IPS DF 4.7 (cell line): ENCODE results near the gene VAMP5.
"Not testable (repeated sequence)": the region's sequence is repeated elsewhere in the genome, so short reads cannot be mapped to it uniquely, and the experiment has no call there.

ENCODE experiments used
- DNase-seq: peaks from one replicate; pipeline ENCODE4 v3.0.0-alpha.2; 2013; ENCODE audit warnings: low spot score; ENCODE audit errors: extremely low read depth

VAMP5 gene

GRCh38 chr2:85600951-85601770 lies 16.9 kb downstream of the VAMP5 start:
- DNase-seq = no peak

- no peak for DNase-seq
Observed at GRCh38 chr2:85601771-85602475, 17.7 kb downstream of the VAMP5 start.

- DNase-seq = no peak
Observed at GRCh38 chr2:85602476-85603234, 18.4 kb downstream of the VAMP5 start, which contains the start of gene TMEM150A. Gene TMEM150A (minus strand): TSS chr2:85602698. CDS start chr2:85601948, 750 bp downstream.

- DNase-seq = not testable (repeated sequence)
Observed at GRCh38 chr2:85604133-85604444, 19.9 kb downstream of the VAMP5 start.

DNA sequence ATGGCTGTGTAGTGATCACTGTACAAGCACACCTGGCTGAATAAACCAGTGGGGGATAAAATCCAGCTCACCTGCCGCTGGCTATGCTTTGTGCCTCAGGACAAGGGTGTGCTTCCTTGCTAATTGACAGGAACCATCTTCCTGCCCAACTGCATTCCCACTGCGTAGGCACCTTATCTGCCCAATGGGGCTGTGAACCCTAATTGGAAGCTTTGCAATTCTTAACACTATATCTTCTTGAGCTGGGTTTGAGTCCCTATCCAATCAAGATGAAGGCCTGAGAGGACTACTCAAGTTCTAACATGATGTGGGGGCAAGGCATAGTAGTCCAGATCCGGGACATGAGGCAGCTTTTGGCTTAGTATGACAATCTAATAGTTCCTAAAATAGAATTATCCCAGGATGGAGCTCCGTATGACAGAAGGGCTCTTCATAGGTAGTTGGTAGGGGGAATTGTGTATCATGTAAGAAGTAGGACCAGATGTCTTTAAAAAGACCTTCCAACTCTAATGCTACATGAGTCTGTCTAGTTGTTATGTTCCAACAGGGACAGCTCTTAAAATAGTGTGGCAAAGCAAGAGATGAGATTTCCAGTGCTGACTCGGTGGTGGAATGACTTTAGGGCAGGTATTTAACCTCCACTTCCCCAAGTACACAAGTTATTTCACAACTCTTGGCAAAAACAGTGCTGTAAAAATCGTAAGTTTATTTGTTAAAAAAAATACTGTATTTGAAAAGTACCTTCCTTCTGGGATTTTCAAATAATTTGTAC lies 20.5 kb downstream of the VAMP5 start:
- no peak for DNase-seq

GRCh38 chr2:85605406-85606115 lies 21.3 kb downstream of the VAMP5 start:
- no peak for DNase-seq

DNA sequence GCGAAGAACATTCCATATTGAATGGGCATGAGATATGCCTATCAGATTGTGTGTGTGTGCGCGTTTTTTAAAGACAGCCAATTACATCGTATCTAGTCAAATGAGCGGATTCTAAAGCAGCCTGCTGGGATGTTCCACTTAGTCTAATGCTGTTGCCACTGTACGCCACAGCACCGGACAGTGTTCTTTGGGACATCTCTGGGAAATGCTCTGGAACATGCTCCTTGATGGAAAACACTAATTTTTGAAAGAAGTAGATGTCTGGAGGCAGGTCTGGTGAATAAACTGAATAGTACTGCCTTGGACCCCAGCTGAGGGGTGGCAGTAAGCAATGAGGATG lies 21.9 kb downstream of the VAMP5 start:
- DNase-seq = no peak

DNA sequence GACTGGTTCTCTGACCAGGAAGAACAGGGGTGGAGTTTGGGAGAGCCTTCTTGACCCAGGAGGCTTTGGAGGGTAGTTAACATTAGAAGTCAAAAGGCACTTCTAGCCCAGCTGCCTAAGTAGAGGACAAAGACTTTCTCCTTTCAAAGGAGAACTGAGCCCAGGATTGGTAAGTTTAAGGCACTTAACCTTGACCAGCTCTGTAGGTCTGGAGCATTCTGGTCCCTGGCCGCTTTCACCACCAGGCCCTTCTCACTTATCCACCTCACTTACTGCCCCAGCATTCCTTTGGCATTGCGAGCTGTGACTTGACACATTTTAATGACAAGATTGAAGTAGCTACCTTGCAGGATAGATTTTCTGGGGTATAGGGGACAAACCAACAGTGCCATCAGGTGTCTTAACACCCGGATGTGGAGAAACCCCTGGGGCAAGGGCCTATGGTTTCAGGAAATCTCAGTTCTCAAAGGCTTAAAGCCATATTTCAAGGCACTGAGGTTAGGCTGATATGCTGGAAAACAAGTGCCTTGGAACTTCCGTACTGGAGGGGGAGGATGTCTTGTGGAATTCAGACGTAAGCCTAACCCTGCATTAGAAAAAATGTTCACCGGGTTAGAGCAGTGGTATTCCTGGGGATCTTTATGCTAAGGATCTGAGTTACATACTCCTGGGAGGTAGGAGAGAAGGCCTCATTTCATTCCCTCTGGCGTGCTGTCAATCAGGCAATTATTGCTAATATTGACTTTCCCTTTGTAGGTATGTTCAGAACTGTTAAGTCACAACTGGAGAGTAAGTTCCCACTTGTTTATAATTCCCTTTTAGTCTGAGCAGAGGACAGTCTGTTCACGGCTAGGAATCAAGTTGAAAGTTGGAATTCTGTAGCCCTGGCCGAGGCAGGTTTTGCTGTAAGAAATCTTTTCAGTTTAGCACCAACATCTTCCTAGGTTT lies 23.3 kb downstream of the VAMP5 start:
- no peak for DNase-seq

DNA sequence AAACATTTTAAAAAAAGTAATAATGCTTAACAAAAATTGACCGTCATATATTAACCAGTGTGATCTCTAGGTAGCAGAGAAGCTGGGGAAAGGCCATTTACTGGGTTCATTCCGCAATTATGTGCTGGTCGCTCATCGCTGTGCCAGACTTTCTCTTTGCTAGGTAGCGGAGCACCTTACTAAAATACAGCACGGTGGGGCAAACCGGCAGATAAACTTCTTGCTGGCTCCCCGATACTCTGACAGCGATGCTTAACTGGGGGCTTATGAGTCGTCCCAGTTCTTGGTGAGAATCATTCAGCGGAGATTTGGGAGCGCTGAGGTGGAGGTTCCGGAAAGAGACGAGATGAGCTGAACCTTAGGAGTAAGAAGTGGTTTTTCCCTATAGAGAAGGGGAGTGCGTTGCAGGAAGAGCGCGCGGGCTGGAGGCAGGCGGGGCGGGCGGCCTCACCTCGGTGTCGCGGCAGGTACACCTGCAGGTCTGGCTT lies 27.0 kb downstream of the VAMP5 start:
- DNase-seq = no peak

DNA sequence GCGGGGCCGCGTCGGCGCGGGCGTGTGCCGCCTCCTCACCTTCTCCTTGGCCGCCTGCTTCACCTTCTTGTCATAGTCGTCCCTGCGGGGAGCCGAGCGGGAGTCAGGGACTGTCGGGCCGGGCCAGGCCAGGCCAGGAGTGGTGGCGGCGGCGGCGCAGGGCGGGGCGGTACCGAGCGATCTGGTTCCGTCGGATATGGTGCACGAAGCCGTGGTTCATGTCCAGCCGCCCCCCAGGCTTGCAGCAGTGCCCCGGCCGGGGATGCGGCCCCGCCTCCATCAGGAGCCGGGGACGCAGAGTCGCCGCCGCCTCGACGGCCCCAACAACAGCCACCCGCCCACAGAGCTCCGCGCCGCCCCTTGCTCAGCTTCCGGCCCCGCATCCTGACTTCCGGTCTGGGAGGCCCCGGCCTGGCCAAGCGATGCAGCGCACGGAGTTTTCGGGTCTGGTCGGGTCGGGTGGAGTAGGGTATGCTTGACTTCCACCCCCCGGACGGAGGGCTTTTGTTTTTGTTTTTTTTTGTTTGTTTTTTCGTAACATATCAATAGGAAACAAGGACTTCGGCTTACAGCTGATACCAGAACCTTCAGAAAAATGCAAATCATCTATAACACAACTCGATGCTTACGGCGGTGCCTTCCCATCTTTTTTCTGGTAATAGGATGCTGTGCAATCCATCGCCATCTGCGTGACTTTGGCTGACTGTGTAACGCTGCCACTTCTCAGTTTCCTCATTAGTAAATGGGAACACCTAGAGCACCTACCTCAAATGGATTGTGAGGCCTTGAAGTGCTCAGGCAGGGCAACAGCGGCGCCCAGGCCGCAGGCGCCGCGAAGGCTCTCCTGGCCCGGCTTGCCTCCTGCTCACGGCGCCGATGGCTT lies 27.7 kb downstream of the VAMP5 start, which contains the start of gene C2orf68:
TSS of gene C2orf68 (minus strand) at position 362 of the 883 bp plus-strand sequence. CDS start at position 280, 82 bp downstream.
- no peak for DNase-seq

DNA sequence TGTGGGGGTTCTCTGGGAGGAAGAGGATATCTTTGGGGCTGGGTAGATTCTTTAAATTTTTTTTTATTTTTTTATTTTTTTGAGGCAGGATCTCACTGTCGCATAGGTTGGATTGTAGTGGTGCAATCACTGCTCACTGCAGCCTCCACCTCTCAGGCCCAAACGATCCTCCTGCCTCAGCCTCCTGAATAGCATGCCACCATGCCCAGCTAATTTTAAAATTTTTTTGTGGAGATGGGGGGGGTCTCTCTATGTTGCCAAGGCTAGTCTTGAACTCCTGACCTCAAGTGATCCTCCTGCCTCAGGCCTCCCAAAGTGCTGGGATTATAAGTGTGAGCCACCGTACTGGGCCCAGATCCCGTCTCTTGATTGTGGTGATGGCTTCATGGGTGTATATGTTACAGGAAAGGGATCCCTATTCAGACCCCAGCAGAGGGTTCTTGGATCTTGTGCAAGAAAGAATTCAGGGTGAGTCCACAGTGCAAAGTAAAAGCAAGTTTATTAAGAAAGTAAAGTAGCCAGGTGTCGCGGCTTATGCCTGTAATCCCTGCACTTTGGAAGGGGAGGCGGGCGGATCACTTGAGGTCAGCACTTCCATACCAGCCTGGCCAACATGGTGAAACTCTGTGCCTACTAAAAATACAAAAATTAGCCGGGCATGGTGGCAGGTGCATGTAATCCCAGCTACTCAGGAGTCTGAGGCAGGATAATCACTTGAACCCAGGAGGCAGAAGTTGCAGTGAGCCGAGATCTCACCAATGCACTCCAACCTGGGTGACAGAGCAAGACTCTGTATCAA lies 29.7 kb downstream of the VAMP5 start:
- DNase-seq = no peak

GRCh38 chr2:85614757-85615156 lies 30.5 kb downstream of the VAMP5 start:
- DNase-seq = not testable (repeated sequence)

DNA sequence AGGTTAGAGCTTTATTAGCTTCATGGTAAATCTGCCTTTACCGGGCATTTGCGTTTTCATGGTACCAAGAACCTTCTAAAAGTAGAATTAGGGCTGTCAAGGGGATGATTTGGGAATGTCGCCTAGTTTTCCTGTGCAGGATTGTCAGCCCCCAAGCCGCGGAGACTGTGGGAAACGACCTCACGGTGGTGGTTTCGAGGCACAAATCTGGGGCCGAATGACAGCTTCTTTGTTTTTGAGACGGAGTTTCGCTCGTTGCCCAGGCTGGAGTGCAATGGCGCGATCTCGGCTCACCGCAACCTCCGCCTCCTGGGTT lies 31.1 kb downstream of the VAMP5 start:
- no peak for DNase-seq

GRCh38 chr2:85617723-85618122 lies 33.5 kb downstream of the VAMP5 start:
- DNase-seq = not testable (repeated sequence)

GRCh38 chr2:85619617-85620016 lies 35.4 kb downstream of the VAMP5 start:
- DNase-seq = no peak

- no peak for DNase-seq
Observed at GRCh38 chr2:85621338-85621737, 37.1 kb downstream of the VAMP5 start.

- no peak for DNase-seq
Observed at GRCh38 chr2:85623991-85624390, 39.8 kb downstream of the VAMP5 start.

- DNase-seq = no peak
Observed at GRCh38 chr2:85628658-85629057, 44.4 kb downstream of the VAMP5 start.
